Measurements from ENCODE around the gene ADM2.

DNA sequence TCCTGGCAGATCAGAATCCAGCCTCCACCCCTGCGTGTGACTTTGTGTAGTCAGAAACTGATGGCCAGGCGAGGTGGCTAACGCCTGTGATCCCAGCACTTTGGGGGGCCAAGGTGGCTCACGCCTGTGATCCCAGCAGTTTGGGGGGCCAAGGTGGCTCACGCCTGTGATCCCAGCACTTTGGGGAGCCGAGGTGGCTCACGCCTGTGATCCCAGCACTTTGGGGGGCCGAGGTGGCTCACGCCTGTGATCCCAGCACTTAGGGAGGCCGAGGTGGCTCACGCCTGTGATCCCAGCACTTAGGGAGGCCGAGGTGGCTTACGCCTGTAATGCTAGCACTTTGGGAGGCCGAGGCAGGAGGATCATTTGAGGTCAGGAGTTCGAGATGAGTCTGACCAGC is 31.8 kb downstream of the ADM2 start:
- TF ChIP-seq CTCF (IDR thresholded peaks at IDR 0.05; ENCODE audit: poor library complexity) (no peak), EZH2 (IDR thresholded peaks at IDR 0.05; ENCODE audit: borderline replicate concordance) (no peak)

All from hepatocyte (in vitro differentiated cells).